Keratinocyte (primary cell): ENCODE results near the gene SAMD13.

Experiments used
- EZH2 ChIP-seq: IDR thresholded peaks from one replicate; pipeline ENCODE4 v1.6.1; 2012; ENCODE audit warnings: inconsistent platforms, mild to moderate bottlenecking, low read length, moderate library complexity
- TF ChIP-seq, protein P1 (sequence below), 3 experiments: IDR thresholded peaks in 1 of 3; conservative IDR thresholded peaks in 1 of 3; optimal IDR thresholded peaks in 1 of 3; 2 replicates in 2 of 3; 3 replicates in 1 of 3; pipeline versions ENCODE3 to v1.5.1; 2011; ENCODE audit warnings: low read length in 3 of 3, mild to moderate bottlenecking in 3 of 3, moderate library complexity in 2 of 3, control low read depth in 1 of 3, inconsistent platforms in 1 of 3; ENCODE audit not compliant: insufficient read depth in 2 of 3; ENCODE audit errors: extremely low read depth in 1 of 3

DNA sequence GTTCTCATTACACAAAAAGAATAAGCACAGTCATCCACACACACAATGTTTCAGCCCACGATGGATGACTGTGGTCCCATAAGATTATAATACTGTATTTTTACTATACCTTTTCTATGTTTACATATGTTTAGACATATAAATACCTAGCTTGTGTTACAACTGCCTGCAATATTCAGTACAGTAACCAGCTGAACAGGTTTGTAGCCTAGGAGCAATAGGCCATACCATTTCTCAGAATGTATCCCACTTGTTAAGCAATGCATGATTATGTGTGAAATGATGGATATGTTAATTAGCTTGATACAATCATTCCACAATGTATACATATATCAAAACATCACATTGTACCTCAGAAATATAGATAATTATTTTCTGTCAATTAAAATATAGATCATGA is 33.2 kb upstream of the SAMD13 start:
- TF ChIP-seq, protein P1, sequence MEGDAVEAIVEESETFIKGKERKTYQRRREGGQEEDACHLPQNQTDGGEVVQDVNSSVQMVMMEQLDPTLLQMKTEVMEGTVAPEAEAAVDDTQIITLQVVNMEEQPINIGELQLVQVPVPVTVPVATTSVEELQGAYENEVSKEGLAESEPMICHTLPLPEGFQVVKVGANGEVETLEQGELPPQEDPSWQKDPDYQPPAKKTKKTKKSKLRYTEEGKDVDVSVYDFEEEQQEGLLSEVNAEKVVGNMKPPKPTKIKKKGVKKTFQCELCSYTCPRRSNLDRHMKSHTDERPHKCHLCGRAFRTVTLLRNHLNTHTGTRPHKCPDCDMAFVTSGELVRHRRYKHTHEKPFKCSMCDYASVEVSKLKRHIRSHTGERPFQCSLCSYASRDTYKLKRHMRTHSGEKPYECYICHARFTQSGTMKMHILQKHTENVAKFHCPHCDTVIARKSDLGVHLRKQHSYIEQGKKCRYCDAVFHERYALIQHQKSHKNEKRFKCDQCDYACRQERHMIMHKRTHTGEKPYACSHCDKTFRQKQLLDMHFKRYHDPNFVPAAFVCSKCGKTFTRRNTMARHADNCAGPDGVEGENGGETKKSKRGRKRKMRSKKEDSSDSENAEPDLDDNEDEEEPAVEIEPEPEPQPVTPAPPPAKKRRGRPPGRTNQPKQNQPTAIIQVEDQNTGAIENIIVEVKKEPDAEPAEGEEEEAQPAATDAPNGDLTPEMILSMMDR (optimal IDR thresholded peaks at IDR 0.05 in 1 of 3, IDR thresholded peaks at IDR 0.05 in 1 of 3, conservative IDR thresholded peaks at IDR 0.05 in 1 of 3; ENCODE audit: extremely low read depth in 1 of 3, insufficient read depth in 2 of 3, low read length in 3 of 3): no peak
- no peak for TF ChIP-seq EZH2
